ENCODE results near the gene PAGE3. TPM values are rescaled to one million over a fixed set of nuclear protein-coding genes. Genes with fewer than 3 reads are reported as not detected.

The PAGE3 gene
- total RNA-seq, 1 experiment from 2014 or later: not detected

DNA sequence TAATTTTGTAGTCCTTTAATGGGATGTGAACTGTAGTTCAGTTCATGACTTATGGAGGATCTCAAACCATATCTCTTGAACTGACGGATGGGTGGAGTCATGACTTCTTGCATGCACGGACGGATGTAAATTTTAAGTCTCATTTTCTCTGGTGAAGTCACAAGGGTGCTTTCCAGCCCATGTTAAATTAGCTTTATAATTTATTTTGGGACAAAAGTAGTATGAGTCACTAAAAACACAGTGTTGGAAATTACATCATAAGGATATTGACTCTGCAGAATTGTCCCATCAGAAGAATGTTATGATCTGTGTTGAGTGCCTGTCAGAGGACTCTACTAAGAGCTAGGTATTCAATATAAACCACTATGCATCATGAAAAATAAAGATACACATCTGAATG is 51.3 kb downstream of the PAGE3 start:
- H3K4me1 Mint-ChIP-seq (ENCODE audit: insufficient read depth, unreplicated experiment): no peaks in the 10 kb centered on the region
- H3K36me3 Mint-ChIP-seq (ENCODE audit: insufficient read depth, unreplicated experiment): no peaks in the 10 kb centered on the region
- H3K9me3 Mint-ChIP-seq (ENCODE audit: unreplicated experiment): peaks cover 8% of the 10 kb centered on the region
- intact Hi-C loops (cut with micrococcal nuclease): no loop called here
- H3K27me3 Mint-ChIP-seq (ENCODE audit: insufficient read depth, unreplicated experiment): no peaks in the 10 kb centered on the region
- peak; percentile 1 for DNase-seq (ENCODE audit: unreplicated experiment)
- H3K27ac Mint-ChIP-seq (ENCODE audit: low read depth, unreplicated experiment): no peak overlapping the region
- POLR2A ChIA-PET: no interaction called here
- BruUV-seq (replicated peaks): no TSS peak
- H3K4me3 Mint-ChIP-seq (ENCODE audit: unreplicated experiment): no peak overlapping the region
- CTCF ChIA-PET: no interaction called here
- TF ChIP-seq, protein P1, sequence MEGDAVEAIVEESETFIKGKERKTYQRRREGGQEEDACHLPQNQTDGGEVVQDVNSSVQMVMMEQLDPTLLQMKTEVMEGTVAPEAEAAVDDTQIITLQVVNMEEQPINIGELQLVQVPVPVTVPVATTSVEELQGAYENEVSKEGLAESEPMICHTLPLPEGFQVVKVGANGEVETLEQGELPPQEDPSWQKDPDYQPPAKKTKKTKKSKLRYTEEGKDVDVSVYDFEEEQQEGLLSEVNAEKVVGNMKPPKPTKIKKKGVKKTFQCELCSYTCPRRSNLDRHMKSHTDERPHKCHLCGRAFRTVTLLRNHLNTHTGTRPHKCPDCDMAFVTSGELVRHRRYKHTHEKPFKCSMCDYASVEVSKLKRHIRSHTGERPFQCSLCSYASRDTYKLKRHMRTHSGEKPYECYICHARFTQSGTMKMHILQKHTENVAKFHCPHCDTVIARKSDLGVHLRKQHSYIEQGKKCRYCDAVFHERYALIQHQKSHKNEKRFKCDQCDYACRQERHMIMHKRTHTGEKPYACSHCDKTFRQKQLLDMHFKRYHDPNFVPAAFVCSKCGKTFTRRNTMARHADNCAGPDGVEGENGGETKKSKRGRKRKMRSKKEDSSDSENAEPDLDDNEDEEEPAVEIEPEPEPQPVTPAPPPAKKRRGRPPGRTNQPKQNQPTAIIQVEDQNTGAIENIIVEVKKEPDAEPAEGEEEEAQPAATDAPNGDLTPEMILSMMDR (IDR thresholded peaks at IDR 0.05; ENCODE audit: unreplicated experiment): no peak

DNA sequence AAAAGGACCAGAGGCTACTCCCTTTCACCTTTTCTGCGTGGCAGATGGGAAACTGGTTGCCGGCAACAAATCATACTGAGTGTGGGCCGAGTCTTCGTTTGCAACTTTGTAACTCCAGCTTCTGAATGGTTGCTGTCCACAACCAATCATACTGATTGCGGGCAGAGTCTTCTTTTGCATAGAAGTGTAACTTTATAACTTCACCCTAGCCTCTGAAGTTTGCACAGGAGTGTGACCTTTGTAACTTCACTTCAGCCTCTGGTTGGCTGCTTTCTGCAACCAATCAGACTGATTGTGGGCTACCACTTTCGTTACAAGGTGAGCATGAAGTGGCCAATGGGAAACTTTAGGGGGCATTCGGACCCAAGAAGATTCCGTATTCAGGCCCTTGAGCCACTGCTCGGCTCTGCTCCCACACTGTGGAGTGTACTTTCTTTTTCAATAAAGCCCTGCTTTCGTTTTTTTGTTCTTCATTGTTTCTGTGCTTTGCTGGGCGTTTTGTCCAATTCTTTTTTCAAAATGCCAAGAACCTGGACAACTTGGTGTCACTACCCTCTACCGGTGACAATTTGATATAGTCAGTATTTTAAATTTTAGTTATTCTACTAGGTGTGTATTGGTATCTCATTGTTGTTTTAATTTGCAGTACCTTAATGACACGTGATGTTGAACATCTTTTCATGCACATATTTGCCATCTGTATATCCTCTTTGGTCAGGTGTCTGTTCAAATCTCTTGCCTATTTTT is 53.6 kb downstream of the PAGE3 start:
- H3K27ac Mint-ChIP-seq (ENCODE audit: low read depth, unreplicated experiment): no peak overlapping the region
- TF ChIP-seq, protein P1 (IDR thresholded peaks at IDR 0.05; ENCODE audit: unreplicated experiment): no peak
- DNase-seq (ENCODE audit: unreplicated experiment): no peak
- no peaks in the 10 kb centered on the region for H3K4me1 Mint-ChIP-seq (ENCODE audit: insufficient read depth, unreplicated experiment)
- H3K27me3 Mint-ChIP-seq (ENCODE audit: insufficient read depth, unreplicated experiment): peaks cover 13% of the 10 kb centered on the region
- POLR2A ChIA-PET: no interaction called here
- no peak overlapping the region for H3K4me3 Mint-ChIP-seq (ENCODE audit: unreplicated experiment)
- no peaks in the 10 kb centered on the region for H3K36me3 Mint-ChIP-seq (ENCODE audit: insufficient read depth, unreplicated experiment)
- intact Hi-C loops (cut with micrococcal nuclease): no loop called here
- CTCF ChIA-PET: no interaction called here
- BruUV-seq (replicated peaks): no TSS peak
- peaks cover 7% of the 10 kb centered on the region for H3K9me3 Mint-ChIP-seq (ENCODE audit: unreplicated experiment)

Other genes with a start within 250 kb of the PAGE3 start
- gene ALAS2, start 233.9 kb downstream of the PAGE3 start, total RNA-seq (2022): not detected in 2 replicates
- not detected in 2 replicates for gene PAGE2B, start 189.9 kb downstream of the PAGE3 start, total RNA-seq (2022)
- gene PAGE2, start 175.9 kb downstream of the PAGE3 start, total RNA-seq (2022): not detected in 2 replicates
- gene PAGE5, start 44.6 kb downstream of the PAGE3 start, total RNA-seq (2022): not detected in 2 replicates
- gene MAGEH1, start 187.2 kb upstream of the PAGE3 start, total RNA-seq (2022): not detected in 2 replicates
- gene USP51, start 224.9 kb upstream of the PAGE3 start, total RNA-seq (2022): 0.17 TPM in 1 of 2 replicates, not detected in the other